K562 (cell line): Measurements from ENCODE around the gene B3GAT1. TPM values are rescaled to one million over a fixed set of nuclear protein-coding genes. Genes with fewer than 3 reads are reported as not detected.

Experiments used
- ATAC-seq: fragments of 200-7000 bp; cut with Tn5 transposase; 3 replicates; pipeline ENCODE4 v1.9.1; 2020; ENCODE audit warnings: moderate library complexity
- BruUV-seq: library from RNA; stranded (reverse); fragments of 400-500 nt; replicated peaks from 2 replicates; lab custom pipeline; 2021; lab: Mats Ljungman, UMichigan
- CTCF ChIA-PET: fragments of 300-600 bp; formaldehyde crosslinking; extraction: SDS; loops from one replicate; lab custom pipeline; 2021; ENCODE audit warnings: low intra/inter-chr PET ratio; lab: Yijun Ruan, JAX
- POLR2A ChIA-PET: fragments of 300-600, 350-650 bp; sonication (Branson Sonifier 250); formaldehyde crosslinking; extraction: SDS; loops from one replicate; lab custom pipeline; 2021; ENCODE audit warnings: antibody characterized with exemption, inconsistent platforms; lab: Yijun Ruan, JAX
- DNase-seq, 4 experiments: peaks; one replicate each; pipeline versions ENCODE4 v3.0.0 to v3.0.0-alpha.2; 2011 to 2018; ENCODE audit warnings: low spot score in 3 of 4, mixed read lengths in 3 of 4; ENCODE audit errors: extremely low read depth in 1 of 4
- FAIRE-seq: peaks from 2 replicates; lab custom pipeline; 2011; peaks lifted over from hg19 to GRCh38; lab: Jason Lieb, UNC
- H2AFZ ChIP-seq: 2 replicates; pipeline ENCODE4 v1.6.0; 2011; ENCODE audit warnings: low read depth, low read length, control low read depth, inconsistent platforms
- H3K27ac ChIP-seq: fragments of 200-600 bp; 3 replicates; pipeline ENCODE4 v1.8.0; 2011; ENCODE audit warnings: low read depth, mild to moderate bottlenecking, control low read depth, inconsistent platforms, low read length, moderate library complexity, mixed read lengths; ENCODE audit errors: extremely low read depth
- H3K27me3 ChIP-seq, 2 experiments: fragments of 300-600 bp in 1 of 2; 2 replicates in 1 of 2; 3 replicates in 1 of 2; pipeline versions ENCODE4 v1.6.0 to v1.8.0; 2011; ENCODE audit warnings: inconsistent platforms in 2 of 2, low read length in 2 of 2, mild to moderate bottlenecking in 1 of 2, mixed read lengths in 1 of 2, moderate library complexity in 1 of 2; ENCODE audit not compliant: control insufficient read depth in 2 of 2, insufficient read depth in 2 of 2
- H3K36me3 ChIP-seq: fragments of 300-600 bp; 3 replicates; pipeline ENCODE4 v1.8.0; 2011; ENCODE audit warnings: mild to moderate bottlenecking, low read length, inconsistent platforms; ENCODE audit not compliant: control insufficient read depth, insufficient read depth
- H3K4me1 ChIP-seq, 2 experiments: fragments of 200-600 bp in 1 of 2; replicated peaks in 1 of 2; 2 replicates in 1 of 2; 3 replicates in 1 of 2; pipeline versions ENCODE4 v1.5.1 to v1.8.0; 2011; ENCODE audit warnings: inconsistent platforms in 2 of 2, low read length in 2 of 2, mild to moderate bottlenecking in 1 of 2, mixed read lengths in 1 of 2, moderate library complexity in 1 of 2; ENCODE audit not compliant: control insufficient read depth in 2 of 2, insufficient read depth in 2 of 2
- H3K4me2 ChIP-seq: 2 replicates; pipeline ENCODE4 v1.6.1; 2011; ENCODE audit warnings: low read length, control low read depth, inconsistent platforms, mixed read lengths; ENCODE audit not compliant: insufficient read depth
- H3K4me3 ChIP-seq: fragments of 200-600 bp; sonication (generic), shearing (Covaris generic); 2 replicates; pipeline ENCODE4 v1.5.1; 2016; ENCODE audit warnings: control low read depth, inconsistent platforms
- H3K79me2 ChIP-seq: fragments of 200-600 bp; 3 replicates; pipeline ENCODE4 v1.8.0; 2011; ENCODE audit warnings: low read length, inconsistent platforms; ENCODE audit not compliant: control insufficient read depth, insufficient read depth
- H3K9ac ChIP-seq, 2 experiments: 2 replicates each; pipeline versions ENCODE4 v1.6.0 to v1.6.1; 2011; ENCODE audit warnings: low read depth in 2 of 2, low read length in 2 of 2, control low read depth in 1 of 2, inconsistent platforms in 1 of 2, mild to moderate bottlenecking in 1 of 2, mixed read lengths in 1 of 2; ENCODE audit not compliant: insufficient read depth in 1 of 2
- H3K9me1 ChIP-seq: one replicate; pipeline ENCODE4 v1.6.0; 2011; ENCODE audit warnings: inconsistent platforms, mild to moderate bottlenecking, low read length, moderate library complexity; ENCODE audit not compliant: control insufficient read depth, insufficient read depth
- H3K9me3 ChIP-seq: replicated peaks from 2 replicates; pipeline ENCODE4 v1.5.1; 2011; ENCODE audit warnings: low read depth, low read length, inconsistent platforms; ENCODE audit not compliant: control insufficient read depth, insufficient read depth
- H4K20me1 ChIP-seq: replicated peaks from 2 replicates; pipeline ENCODE4 v1.6.1; 2011; ENCODE audit warnings: low read length, inconsistent platforms, mixed read lengths; ENCODE audit not compliant: control insufficient read depth, insufficient read depth
- CC2D1A ChIP-seq: fragments of 450-650 bp; IDR thresholded peaks from 2 replicates; pipeline ENCODE4 v1.6.1; 2017; ENCODE audit warnings: mild to moderate bottlenecking
- CEBPG ChIP-seq, 3 experiments: fragments of 200-800 bp in 1 of 3; sonication (Bioruptor generic) in 1 of 3; sonication (generic) in 1 of 3; formaldehyde crosslinking in 1 of 3; IDR thresholded peaks in 2 of 3; conservative IDR thresholded peaks in 1 of 3; 2 replicates each; pipeline versions ENCODE4 v1.6.1 to v1.8.0; 2016 to 2022; ENCODE audit warnings: missing compliant biosample characterization in 2 of 3, missing genetic modification characterization in 2 of 3, mild to moderate bottlenecking in 1 of 3, missing genetic modification reagents in 1 of 3
- MXD1 ChIP-seq: fragments of 250-450 bp; sonication (Bioruptor Pico); IDR thresholded peaks from 2 replicates; pipeline ENCODE4 v1.8.0; 2021; ENCODE audit warnings: borderline replicate concordance, mild to moderate bottlenecking, moderate library complexity; ENCODE audit not compliant: poor library complexity, severe bottlenecking
- POLR2AphosphoS2 ChIP-seq: IDR thresholded peaks from 2 replicates; pipeline ENCODE4 v1.6.1; 2012; ENCODE audit warnings: low read length, improper control_type of control experiment
- ZNF668 ChIP-seq: fragments of 250-450 bp; sonication (Bioruptor Pico); IDR thresholded peaks from 2 replicates; pipeline ENCODE4 v1.8.0; 2022; ENCODE audit warnings: mild to moderate bottlenecking, inconsistent platforms
- WGBS: fragments of 100-300 bp; shearing (Covaris generic); methylation state at CpG from one replicate; pipeline ENCODE4 v1.1.6; 2016; ENCODE audit warnings: low coverage, mixed read lengths; ENCODE audit not compliant: insufficient coverage; ENCODE audit errors: missing lambda C conversion rate; 5-methylcytosine and 5-hydroxymethylcytosine counted together
- in situ Hi-C: fragments of 300-500 bp; cut with MboI; formaldehyde crosslinking; loops from 4 replicates; pipeline ENCODE4 v1.15.0; 2018; ENCODE audit warnings: inconsistent platforms, mixed read lengths
- intact Hi-C: fragments of 100-400 bp; cut with micrococcal nuclease; formaldehyde crosslinking; loops from 2 replicates; pipeline ENCODE4 v1.14.2; 2022
- polyA plus RNA-seq, 8 experiments: library from polyadenylated mRNA; depleted of rRNA in 4 of 8; stranded (reverse) in 5 of 8; unstranded in 3 of 8; fragments of >200 nt; fragmentation: Nextera tagmentation in 2 of 8; fragmentation: Illumina TruSeq in 1 of 8; extraction: Ambion mirVana in 2 of 8; extraction: Trizol in 1 of 8; gene quantifications; 2 replicates each; pipeline versions ENCODE4 v1.2.1 to v1.2.3, GENCODE V29; 2011 to 2014; ENCODE audit warnings: inconsistent platforms in 1 of 8, missing spikeins in 1 of 8
- total RNA-seq, 7 experiments: library from RNA; depleted of rRNA in 6 of 7; stranded (reverse); fragments of >200 nt in 6 of 7; fragmentation: Illumina TruSeq in 2 of 7; extraction: Trizol in 2 of 7; gene quantifications; 2 replicates each; pipeline versions ENCODE4 v1.2.1 to v1.2.3, GENCODE V29; 2011 to 2021; ENCODE audit warnings: low replicate concordance in 1 of 7

B3GAT1 gene
- total and polyA plus RNA-seq, 9 of the 15 experiments (the other 6 are each of a cell fraction or from before 2014, with no cell fraction given): 0.01 to 0.53 (median 0.14) TPM; not detected in 1

DNA sequence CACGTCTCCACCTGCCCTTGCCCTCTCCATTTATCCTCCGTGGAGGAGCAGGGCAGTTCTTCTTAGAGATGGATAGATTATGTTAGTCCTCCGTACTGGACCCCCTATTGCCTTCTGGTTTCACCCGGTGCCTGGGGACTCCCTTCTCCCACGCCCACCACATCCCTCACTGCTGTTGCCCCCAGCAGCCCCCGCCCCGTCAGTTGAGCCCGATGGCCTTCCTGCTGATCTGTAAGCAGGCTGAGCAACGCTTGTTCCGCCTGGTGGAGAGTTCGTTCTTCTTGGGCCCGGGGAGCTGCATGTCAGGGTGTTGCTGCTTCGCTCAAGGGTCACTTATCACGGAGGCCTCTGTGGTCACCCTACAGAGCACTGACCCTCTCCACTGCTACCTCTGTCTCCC lies 34.2 kb downstream of the B3GAT1 start:
- H4K20me1 ChIP-seq: peaks cover 6% of the 10 kb centered on the region; the same call in 1 of the 2 replicates
- no peak overlapping the region for H3K9ac ChIP-seq
- H3K27me3 ChIP-seq: peaks cover 2 to 34% of the 10 kb centered on the region in 2 experiments; a peak in 2 of 5 replicates
- H3K4me1 ChIP-seq: no peaks in the 10 kb centered on the region; a peak in 1 of 5 replicates
- no peak overlapping the region for H3K27ac ChIP-seq
- H3K4me2 ChIP-seq: no peak overlapping the region
- no peaks in the 10 kb centered on the region for H3K36me3 ChIP-seq
- intact Hi-C loops: no loop called here
- H3K4me3 ChIP-seq: no peak overlapping the region
- no peak for FAIRE-seq
- TF ChIP-seq CC2D1A: no peak
- no peak for TF ChIP-seq POLR2AphosphoS2
- TF ChIP-seq MXD1: no peak
- no peak for TF ChIP-seq CEBPG (CRISPR knock-in tag; IDR thresholded peaks at IDR 0.05)
- no peak for TF ChIP-seq CEBPG (tag; conservative IDR thresholded peaks at IDR 0.05 in 1 of 2, IDR thresholded peaks at IDR 0.05 in 1 of 2)
- no peak for TF ChIP-seq ZNF668 (CRISPR knock-in tag)
- ChIA-PET POLR2A (no interaction called here), CTCF (no interaction called here)
- ATAC-seq: no peak
- no peaks in the 10 kb centered on the region for H3K9me1 ChIP-seq
- H3K9me3 ChIP-seq: no peaks in the 10 kb centered on the region
- 11% methylated on average over 14 of the region's 14 CpGs for WGBS
- no peak for DNase-seq
- no peak overlapping the region for H2AFZ ChIP-seq
- in situ Hi-C loops: no loop called here
- BruUV-seq: no TSS peak
- H3K79me2 ChIP-seq: no peaks in the 10 kb centered on the region
